Measurements from ENCODE around the gene OPN3. TPM values are rescaled to one million over a fixed set of nuclear protein-coding genes. Genes with fewer than 3 reads are reported as not detected.
A peak's percentile ranks its signal among the peaks of the same experiment; 100 is the strongest.

The OPN3 gene
- total RNA-seq, 4 donors from 2014 or later, result 4.6 to 9.6 (median 5.8) TPM

DNA sequence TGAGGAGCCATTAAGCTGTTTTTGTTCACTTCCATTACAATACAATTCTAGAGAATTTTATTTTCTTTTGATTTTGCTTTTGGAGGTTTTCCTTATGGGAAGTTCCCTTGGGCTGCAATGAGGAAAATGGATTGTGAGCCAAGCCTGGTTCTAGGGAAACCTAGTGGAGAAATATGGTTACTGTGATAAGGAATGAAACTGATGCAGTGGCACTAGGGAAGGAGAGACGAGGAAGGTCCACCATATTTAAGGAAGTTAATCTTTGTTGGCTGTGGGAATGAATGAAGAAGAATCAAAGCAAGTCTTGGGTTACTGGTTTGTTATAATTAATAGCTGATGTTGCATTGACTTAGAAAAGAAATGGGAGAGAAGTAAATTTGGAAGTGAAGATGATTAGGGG, 28.4 kb downstream of the OPN3 start:
- ATAC-seq (no peak), DNase-seq (no peak)
- in situ Hi-C loops (cut with MboI; ENCODE audit: low sequenced_read_pairs in 4 of 4) (loop anchor here (10.0 to 25.0 kb wide), 3 partner anchors 226 to 401 kb away; partner anchors contain the start of genes EXO1 (in 2 of the 4) and MAP1LC3C (in 1 of the 4)), intact Hi-C loops (cut with DNase I; ENCODE audit: low total_unique reads) (loop anchor here (5.0 to 10.0 kb wide), 3 partner anchors 236 to 406 kb away; partner anchors contain the start of genes EXO1 and MAP1LC3C)
- TF ChIP-seq, protein P1, sequence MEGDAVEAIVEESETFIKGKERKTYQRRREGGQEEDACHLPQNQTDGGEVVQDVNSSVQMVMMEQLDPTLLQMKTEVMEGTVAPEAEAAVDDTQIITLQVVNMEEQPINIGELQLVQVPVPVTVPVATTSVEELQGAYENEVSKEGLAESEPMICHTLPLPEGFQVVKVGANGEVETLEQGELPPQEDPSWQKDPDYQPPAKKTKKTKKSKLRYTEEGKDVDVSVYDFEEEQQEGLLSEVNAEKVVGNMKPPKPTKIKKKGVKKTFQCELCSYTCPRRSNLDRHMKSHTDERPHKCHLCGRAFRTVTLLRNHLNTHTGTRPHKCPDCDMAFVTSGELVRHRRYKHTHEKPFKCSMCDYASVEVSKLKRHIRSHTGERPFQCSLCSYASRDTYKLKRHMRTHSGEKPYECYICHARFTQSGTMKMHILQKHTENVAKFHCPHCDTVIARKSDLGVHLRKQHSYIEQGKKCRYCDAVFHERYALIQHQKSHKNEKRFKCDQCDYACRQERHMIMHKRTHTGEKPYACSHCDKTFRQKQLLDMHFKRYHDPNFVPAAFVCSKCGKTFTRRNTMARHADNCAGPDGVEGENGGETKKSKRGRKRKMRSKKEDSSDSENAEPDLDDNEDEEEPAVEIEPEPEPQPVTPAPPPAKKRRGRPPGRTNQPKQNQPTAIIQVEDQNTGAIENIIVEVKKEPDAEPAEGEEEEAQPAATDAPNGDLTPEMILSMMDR (IDR thresholded peaks at IDR 0.05 in 4 of 5, conservative IDR thresholded peaks at IDR 0.05 in 1 of 5), result no peak
- no peak for TF ChIP-seq POLR2A (IDR thresholded peaks at IDR 0.05)
- Histone ChIP-seq H3K4me3 (no peak overlapping the region), H3K4me1 (no peaks in the 10 kb centered on the region), H3K9me3 (no peaks in the 10 kb centered on the region), H3K27ac (no peak overlapping the region), H3K27me3 (no peaks in the 10 kb centered on the region), H3K36me3 (no peaks in the 10 kb centered on the region)

DNA sequence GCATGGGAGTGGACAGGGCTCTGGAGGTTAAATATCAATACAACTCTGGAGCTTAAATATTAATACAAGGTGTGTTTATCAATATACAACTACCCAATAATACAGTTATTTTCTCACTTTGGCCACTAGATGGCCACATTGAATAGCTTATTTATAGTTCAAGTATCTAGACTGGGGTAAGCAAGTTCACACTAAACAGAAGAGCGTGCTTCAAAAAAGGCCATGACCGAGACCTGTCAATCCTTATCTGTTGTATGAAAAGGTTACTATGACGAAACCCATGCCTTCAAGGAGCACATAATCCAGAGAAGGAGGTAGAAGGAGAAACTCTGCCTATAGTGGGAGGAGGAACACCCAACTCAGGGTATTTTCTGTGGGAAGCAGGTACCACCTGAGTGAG, 29.1 kb downstream of the OPN3 start:
- intact Hi-C loops (cut with DNase I; ENCODE audit: low total_unique reads) (loop anchor here (5.0 to 10.0 kb wide), 3 partner anchors 236 to 406 kb away; partner anchors contain the start of genes EXO1 and MAP1LC3C), in situ Hi-C loops (cut with MboI; ENCODE audit: low sequenced_read_pairs in 4 of 4) (loop anchor here (10.0 to 25.0 kb wide), 3 partner anchors 226 to 401 kb away; partner anchors contain the start of genes EXO1 (in 2 of the 4) and MAP1LC3C (in 1 of the 4))
- Histone ChIP-seq H3K27me3 (no peaks in the 10 kb centered on the region), H3K27ac (no peak overlapping the region), H3K36me3 (no peaks in the 10 kb centered on the region), H3K9me3 (no peaks in the 10 kb centered on the region), H3K4me1 (no peaks in the 10 kb centered on the region), H3K4me3 (no peak overlapping the region)
- TF ChIP-seq POLR2A (IDR thresholded peaks at IDR 0.05), result no peak
- TF ChIP-seq, protein P1 (IDR thresholded peaks at IDR 0.05 in 4 of 5, conservative IDR thresholded peaks at IDR 0.05 in 1 of 5), result peak; percentile 61 to 85 (median 69)
- ATAC-seq (peak; percentile 78 to 84), DNase-seq (no peak)

DNA sequence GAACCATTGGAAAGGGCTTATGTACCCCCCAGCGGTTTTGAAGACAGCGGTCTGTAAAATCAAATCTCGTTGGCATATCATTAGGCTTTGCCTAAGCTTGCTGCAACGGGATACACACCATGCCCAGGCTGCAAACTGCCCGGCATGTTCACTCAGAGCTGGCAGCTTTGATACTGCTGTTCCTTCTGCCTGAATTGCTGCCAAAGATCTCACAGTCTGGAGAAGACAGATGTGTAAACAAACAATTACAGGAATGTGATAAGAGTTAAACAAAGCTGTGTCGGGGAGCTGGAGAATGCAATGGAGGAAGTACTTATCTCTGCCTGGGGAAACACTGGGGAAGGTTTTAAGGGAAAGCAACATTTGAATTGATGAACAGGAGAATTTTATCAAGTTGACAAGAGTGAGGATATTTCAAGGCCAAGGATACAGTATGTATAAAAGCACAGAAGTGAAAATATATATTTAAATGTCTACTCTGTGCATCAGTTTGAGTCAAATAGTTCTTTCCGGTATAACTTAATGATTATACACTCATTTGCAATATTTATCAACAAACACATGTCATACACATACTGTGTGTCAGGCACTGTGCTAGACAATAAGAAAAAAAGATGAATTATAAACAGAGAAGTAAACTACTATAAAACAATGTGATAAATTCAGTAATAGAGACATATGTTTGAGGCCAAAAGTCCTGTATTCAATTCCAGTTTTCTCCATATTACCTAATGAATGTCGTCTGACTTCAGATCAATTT, 29.9 kb downstream of the OPN3 start:
- TF ChIP-seq, protein P1 (IDR thresholded peaks at IDR 0.05 in 4 of 5, conservative IDR thresholded peaks at IDR 0.05 in 1 of 5), result no peak
- TF ChIP-seq POLR2A (IDR thresholded peaks at IDR 0.05), result no peak
- H3K4me1 ChIP-seq, result no peaks in the 10 kb centered on the region
- H3K9me3 ChIP-seq, result no peaks in the 10 kb centered on the region
- in situ Hi-C loops (cut with MboI; ENCODE audit: low sequenced_read_pairs in 4 of 4) (loop anchor here (10.0 to 25.0 kb wide), 3 partner anchors 227 to 402 kb away; partner anchors contain the start of genes EXO1 (in 2 of the 4) and MAP1LC3C (in 1 of the 4)), intact Hi-C loops (cut with DNase I; ENCODE audit: low total_unique reads) (loop anchor here (5.0 to 10.0 kb wide), 3 partner anchors 237 to 407 kb away; partner anchors contain the start of genes EXO1 and MAP1LC3C)
- ATAC-seq (no peak), DNase-seq (no peak)
- no peaks in the 10 kb centered on the region for H3K36me3 ChIP-seq
- no peak overlapping the region for H3K4me3 ChIP-seq
- no peaks in the 10 kb centered on the region for H3K27me3 ChIP-seq
- H3K27ac ChIP-seq, result no peak overlapping the region

DNA sequence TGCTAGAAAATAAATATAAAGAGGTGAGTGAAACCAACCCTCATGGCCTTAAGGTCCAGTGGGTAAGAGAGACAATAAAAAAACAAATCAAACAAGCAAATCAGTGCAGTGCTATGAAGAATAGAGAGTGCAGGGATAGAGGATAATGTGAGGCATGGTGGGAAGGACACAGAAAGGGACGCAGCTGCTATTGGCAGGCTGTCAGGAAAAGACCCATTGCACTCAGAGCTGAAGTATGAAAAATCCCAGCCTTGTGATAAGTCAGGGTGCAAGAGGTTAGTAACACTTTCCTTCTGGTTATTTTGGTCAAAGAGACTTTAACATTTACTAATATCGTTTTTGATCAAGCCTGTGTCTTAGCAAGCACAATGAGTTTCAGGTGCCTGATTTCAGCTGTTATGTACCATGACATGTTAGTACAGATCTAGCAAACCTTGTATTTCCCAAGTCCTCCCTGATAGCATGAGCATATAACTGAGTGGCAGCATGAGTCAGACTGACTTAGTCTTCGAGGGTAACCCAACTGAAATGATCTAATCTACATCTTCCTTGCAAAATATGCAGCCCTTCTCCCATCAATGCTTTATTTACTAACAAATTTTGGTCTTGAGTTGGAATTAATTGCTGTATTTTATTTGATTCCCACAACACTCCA, 31.7 kb downstream of the OPN3 start:
- no peak for ATAC-seq
- intact Hi-C loops (cut with DNase I; ENCODE audit: low total_unique reads) (no loop called here), in situ Hi-C loops (cut with MboI; ENCODE audit: low sequenced_read_pairs in 4 of 4) (loop anchor here in 3 of 4 donors (25.0 kb wide), 2 partner anchors 229 to 404 kb away; partner anchors contain the start of gene EXO1 (in 2 of the 3))
- Histone ChIP-seq H3K9me3 (no peaks in the 10 kb centered on the region), H3K27ac (no peak overlapping the region), H3K36me3 (no peaks in the 10 kb centered on the region), H3K4me1 (no peaks in the 10 kb centered on the region), H3K4me3 (no peak overlapping the region), H3K27me3 (no peaks in the 10 kb centered on the region)
- no peak for TF ChIP-seq POLR2A (IDR thresholded peaks at IDR 0.05)
- TF ChIP-seq, protein P1 (IDR thresholded peaks at IDR 0.05 in 4 of 5, conservative IDR thresholded peaks at IDR 0.05 in 1 of 5), result no peak
- no peak for DNase-seq
